NCI-H2227 treated with DMSO at 0.1 percent for 48 hours (cell line): ENCODE data around the gene GPR155.
"Not testable (repeated sequence)": the region's sequence is repeated elsewhere in the genome, so short reads cannot be mapped to it uniquely, and the experiment has no call there.

ENCODE experiments used
- DNase-seq: peaks from one replicate; lab custom pipeline; 2025; lab: John Stamatoyannopoulos, UW

Gene GPR155

DNA sequence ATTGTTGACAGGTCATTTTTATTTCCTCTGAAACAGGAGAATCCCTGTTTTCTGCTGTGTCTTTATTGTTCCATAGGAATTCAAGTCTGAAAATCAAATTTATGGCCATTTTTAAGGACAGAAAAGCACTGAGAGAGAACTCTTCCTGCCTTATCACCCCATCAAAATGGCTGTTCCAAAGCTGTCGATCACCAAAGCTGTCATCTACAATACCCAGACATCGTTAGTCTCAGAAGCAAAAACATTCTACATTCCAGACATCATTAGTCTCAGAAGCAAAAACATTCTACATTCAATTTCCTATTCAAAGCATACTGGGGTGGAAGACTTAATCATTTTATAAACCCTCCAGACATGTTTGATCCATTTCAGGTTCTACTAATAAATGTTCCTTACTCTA lies 46.9 kb downstream of the GPR155 start:
- DNase-seq, result no peak

- DNase-seq, result no peak
Observed at GRCh38 chr2:174439323-174439722, 47.5 kb downstream of the GPR155 start.

DNA sequence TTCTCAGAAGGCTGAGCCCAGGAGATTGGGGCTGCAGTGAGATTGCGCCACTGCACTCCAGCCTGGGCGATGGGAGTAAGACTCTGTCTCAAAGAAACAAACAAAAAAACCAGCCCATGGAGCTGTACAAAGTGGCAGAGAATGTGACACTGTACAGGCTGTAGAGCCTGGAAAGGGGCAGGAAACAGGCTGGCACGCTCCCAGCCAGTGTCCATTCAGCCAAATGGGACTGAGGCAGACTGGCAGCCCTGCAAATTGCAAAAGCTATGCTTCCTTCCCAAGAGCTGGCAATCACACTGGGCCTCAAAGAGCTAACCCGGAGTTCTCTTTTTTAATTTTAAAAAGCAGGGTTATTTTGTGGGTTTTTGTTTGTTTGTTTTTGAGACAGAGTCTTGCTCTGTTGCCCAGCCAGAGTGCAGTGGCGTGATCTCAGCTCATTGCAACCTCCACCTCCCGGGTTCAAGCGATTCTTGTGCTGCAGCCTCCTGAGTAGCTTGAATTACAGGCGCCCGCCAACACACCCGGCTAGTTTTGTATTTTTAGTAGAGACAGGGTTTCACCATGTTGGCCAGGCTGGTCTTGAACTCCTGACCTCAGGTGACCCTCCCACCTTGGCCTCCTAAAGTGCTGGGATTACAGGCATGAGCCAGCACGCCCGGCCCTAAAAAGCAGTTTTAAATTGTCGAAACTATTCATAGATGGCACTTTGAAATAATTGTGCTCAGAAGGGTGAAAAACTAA lies 48.5 kb downstream of the GPR155 start:
- DNase-seq, result no peak

- DNase-seq, result no peak
Observed at GRCh38 chr2:174436351-174436750, 50.5 kb downstream of the GPR155 start.

- no peak for DNase-seq
Observed at GRCh38 chr2:174431902-174432301, 54.9 kb downstream of the GPR155 start.

DNA sequence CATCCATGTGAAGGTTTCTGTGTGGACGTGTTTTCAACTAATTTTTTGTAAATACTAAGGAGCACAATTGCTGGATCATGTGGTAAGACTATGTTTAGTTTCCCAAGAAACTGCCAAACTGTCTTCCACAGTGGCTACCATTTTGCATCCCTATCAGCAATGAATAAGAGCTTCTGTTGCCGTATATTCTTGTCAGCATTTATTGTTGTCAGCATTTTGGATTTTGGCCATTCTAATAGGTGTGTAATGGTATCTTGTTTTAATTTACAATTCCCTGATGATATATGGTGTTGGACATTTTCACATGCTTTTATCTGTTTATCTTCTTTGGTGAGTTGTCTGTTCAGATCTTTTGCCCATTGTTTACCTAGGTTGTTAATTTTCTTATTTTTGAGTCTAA lies 56.8 kb downstream of the GPR155 start:
- DNase-seq, result no peak

- DNase-seq, result no peak
Observed at GRCh38 chr2:174428214-174428613, 58.6 kb downstream of the GPR155 start.

GRCh38 chr2:174412256-174412655 lies 74.6 kb downstream of the GPR155 start:
- no peak for DNase-seq

- DNase-seq, result not testable (repeated sequence)
Observed at GRCh38 chr2:174410039-174410438, 76.8 kb downstream of the GPR155 start.

GRCh38 chr2:174403628-174404027 lies 83.2 kb downstream of the GPR155 start:
- DNase-seq, result no peak

DNA sequence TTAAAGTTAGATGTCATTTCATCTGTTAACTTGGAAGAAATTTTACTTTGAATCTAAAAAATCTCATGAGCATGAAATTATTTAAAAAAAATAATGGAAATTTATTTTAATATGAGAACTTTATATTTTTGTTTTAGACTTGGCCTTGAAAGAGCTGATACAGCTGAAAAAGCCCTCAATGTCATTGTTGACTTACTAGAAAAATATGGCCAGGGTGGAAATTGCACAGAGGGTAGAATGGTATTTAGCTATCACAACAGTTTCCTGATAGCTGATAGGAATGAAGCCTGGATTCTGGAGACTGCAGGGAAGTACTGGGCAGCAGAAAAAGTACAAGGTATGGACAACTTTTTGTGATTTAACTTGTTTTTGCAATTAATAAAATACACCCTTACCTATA lies 86.0 kb downstream of the GPR155 start:
- no peak for DNase-seq

DNA sequence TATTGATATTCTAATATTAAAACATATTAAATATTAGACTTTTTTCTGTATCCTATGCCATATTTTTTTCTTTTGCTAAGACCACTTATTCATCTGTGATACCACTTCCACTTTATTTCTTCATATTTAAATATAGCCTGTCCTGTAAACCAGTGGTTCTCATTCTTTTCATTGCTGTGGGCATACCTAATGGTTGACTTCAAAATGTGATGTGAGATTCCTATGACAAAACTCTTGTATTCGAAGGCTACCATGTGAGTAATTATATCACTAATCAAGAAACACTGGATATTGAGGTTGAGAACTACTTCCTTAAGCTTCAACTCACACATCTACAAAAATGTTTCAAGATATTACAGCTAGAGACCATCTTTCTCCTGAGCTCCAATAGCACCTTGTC lies 87.7 kb downstream of the GPR155 start:
- no peak for DNase-seq

DNA sequence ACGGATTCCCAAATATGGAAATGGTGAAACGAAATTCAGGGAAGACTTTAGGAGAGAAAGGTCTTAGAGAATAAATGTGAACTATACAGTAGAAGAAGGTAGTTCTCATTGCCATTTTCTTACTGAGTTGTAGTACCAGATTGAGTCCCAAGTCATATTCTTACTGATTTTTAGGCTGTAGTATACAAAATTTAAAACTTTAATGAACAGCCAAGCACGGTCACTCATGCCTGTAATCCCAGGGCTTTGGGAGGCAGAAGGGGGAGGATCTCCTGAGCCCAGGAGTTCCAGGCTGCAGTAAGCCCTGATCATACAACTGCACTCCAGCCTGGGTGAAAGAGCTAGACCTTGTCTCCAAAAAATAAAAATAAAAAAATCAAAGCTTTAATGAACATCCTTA lies 89.1 kb downstream of the GPR155 start:
- DNase-seq, result no peak

DNA sequence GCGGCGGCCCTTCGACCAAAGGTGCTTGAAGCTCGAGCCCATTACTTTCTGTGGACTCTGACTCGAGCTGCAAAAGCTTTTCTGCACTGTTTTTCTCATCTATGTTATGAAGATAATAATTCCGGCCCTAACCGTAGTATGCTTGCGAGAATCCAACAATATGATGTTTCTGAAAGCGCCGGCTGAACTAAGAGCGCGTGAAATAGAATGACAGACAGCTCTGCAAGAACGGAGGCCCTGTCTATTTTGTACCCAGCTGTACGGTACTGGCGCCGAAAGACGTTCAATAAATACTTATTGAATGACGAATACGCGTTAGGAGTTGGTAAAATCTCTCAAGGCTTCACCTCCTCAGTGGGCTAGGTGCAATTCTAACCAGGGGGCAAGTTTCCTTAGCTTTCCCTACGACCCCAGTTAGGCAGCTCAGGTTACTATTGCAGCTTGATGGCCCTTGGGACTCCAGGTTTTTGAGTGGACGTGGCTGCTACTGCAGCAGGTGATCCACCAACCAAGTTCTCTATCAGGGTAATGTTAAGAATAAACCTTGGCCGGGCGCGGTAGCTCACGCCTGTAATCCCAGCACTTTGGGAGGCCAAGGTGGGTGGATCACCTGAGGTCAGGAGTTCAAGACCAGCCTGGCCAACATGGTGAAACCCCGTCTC lies 90.7 kb downstream of the GPR155 start:
- DNase-seq, result peak; percentile 58

DNA sequence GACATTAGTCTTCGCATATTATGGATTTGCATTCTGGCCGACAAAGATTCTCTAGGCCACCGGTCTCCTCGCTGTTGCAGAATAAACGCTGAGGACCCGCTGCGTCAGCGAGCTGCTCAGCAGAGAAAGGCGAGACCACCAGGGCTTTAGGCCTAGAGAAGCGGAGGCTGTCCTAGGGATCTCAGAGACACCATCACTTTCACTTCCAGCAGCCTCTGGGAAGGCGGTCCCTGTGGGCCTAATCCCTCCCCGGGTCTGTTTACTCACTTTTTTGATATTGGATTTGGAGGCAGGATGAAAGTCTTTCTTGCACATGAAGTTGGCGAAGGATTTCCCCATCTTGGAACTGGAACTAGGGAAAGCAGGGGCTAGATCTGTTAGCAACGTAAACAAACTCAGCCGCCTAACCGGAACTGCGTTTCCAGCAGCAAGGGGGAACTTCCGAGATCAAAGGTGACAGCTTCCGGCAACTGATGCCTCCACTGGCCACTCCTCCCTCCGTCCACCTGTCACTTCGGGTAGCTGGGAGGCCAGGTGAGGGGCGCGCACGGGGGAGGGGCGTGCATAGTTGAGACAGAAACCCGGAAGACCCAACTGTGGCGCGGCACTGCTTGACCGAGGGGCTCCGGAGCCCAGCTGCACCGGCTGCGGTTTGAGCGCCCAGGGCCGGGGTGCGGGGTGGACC lies 91.4 kb downstream of the GPR155 start, which contains the start of gene SCRN3:
Gene SCRN3, plus strand, starts transcription at position 447 of the 685 bp plus-strand sequence. CDS start 2,554 bp downstream, outside the sequence.
- DNase-seq, result peak; percentile 90

DNA sequence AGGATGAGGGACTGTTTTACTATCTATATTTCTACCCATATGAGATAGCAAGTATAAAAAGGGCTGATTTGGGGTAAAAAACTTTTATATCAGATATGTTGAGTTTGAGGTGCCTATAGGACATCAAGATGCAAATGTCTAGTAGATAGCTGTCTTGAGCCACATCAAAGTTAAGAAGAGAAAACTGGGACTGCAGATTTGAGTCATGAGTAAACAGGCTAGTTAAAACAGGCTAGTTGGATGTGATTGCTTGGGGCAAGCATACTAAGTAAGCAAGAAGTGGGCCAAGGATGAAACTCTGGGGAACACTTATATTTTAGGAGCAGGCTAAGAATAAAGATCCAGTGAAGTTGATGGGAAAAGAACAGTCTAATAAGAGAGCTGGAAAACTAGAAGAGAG lies 94.1 kb downstream of the GPR155 start:
- no peak for DNase-seq

DNA sequence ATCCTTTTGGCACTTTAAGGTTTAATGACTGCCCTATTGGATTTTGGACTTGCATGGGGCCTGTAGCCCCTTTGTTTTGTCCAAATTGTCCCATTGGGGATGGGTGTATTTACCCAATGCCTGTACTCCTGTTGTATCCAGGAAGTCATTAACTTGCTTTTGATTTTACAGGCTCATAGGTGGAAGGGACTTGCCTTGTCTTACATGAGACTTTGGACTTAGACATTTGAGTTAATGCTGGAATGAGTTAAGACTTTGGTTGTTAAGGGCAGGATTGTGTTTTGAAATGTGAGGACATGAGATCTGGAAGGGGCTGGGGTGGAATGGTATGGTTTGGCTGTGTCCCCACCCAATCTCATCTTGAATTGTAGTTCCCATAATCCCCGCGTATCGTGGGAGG lies 96.5 kb downstream of the GPR155 start:
- DNase-seq, result not testable (repeated sequence)

- no peak for DNase-seq
Observed at GRCh38 chr2:174389542-174389941, 97.3 kb downstream of the GPR155 start.

GRCh38 chr2:174388706-174389105 lies 98.1 kb downstream of the GPR155 start:
- DNase-seq, result not testable (repeated sequence)

GRCh38 chr2:174385201-174385600 lies 101.6 kb downstream of the GPR155 start:
- DNase-seq, result no peak

GRCh38 chr2:174383796-174384195 lies 103.0 kb downstream of the GPR155 start:
- DNase-seq, result no peak
